HG03521 (cell line): ENCODE data around the gene SMYD3.
"Not testable (repeated sequence)": the region's sequence is repeated elsewhere in the genome, so short reads cannot be mapped to it uniquely, and the experiment has no call there.

Source experiments
- ATAC-seq: cut with Tn5 transposase; IDR thresholded peaks from one replicate; pipeline ENCODE4 v1.9.1; 2021; ENCODE audit warnings: mild to moderate bottlenecking, moderate library complexity; ENCODE audit not compliant: unreplicated experiment

The SMYD3 gene

GRCh38 chr1:245797592-245798348 is 709.3 kb downstream of the SMYD3 start:
- ATAC-seq = no peak

GRCh38 chr1:245791410-245792312 is 715.4 kb downstream of the SMYD3 start:
- no peak for ATAC-seq

GRCh38 chr1:245790441-245790840 is 716.6 kb downstream of the SMYD3 start:
- ATAC-seq = no peak

- no peak for ATAC-seq
These were observed 718.2 kb downstream of the SMYD3 start for GRCh38 chr1:245788886-245789285.

- no peak for ATAC-seq
These were observed 718.8 kb downstream of the SMYD3 start for GRCh38 chr1:245788269-245788668.

GRCh38 chr1:245786948-245787347 is 720.1 kb downstream of the SMYD3 start:
- no peak for ATAC-seq

GRCh38 chr1:245779797-245780755 is 727.0 kb downstream of the SMYD3 start:
- no peak for ATAC-seq

- no peak for ATAC-seq
These were observed 729.3 kb downstream of the SMYD3 start for GRCh38 chr1:245777752-245778151.

- ATAC-seq = no peak
These were observed 730.3 kb downstream of the SMYD3 start for GRCh38 chr1:245776694-245777332.

GRCh38 chr1:245776139-245776538 is 730.9 kb downstream of the SMYD3 start:
- ATAC-seq = no peak

GRCh38 chr1:245774931-245775330 is 732.1 kb downstream of the SMYD3 start:
- not testable (repeated sequence) for ATAC-seq

GRCh38 chr1:245774196-245774595 is 732.9 kb downstream of the SMYD3 start:
- no peak for ATAC-seq

GRCh38 chr1:245773344-245773743 is 733.7 kb downstream of the SMYD3 start:
- ATAC-seq = no peak

GRCh38 chr1:245772739-245773138 is 734.3 kb downstream of the SMYD3 start:
- no peak for ATAC-seq

- ATAC-seq = no peak
These were observed 734.8 kb downstream of the SMYD3 start for GRCh38 chr1:245772325-245772724.

GRCh38 chr1:245771511-245772281 is 735.4 kb downstream of the SMYD3 start:
- no peak for ATAC-seq

GRCh38 chr1:245770156-245770555 is 736.9 kb downstream of the SMYD3 start:
- no peak for ATAC-seq

- no peak for ATAC-seq
These were observed 738.5 kb downstream of the SMYD3 start for GRCh38 chr1:245768596-245768995.

- no peak for ATAC-seq
These were observed 741.7 kb downstream of the SMYD3 start for GRCh38 chr1:245765230-245766000.
